Measurements from ENCODE around the gene VWCE.

- no peak for TF ChIP-seq CTCF (conservative IDR thresholded peaks at IDR 0.05)
- TF ChIP-seq EZH2 (IDR thresholded peaks at IDR 0.05; ENCODE audit: low read depth), result no peak
Observed at GRCh38 chr11:61266602-61267001, 28.5 kb downstream of the VWCE start.

Data from PC-9 (cell line).